HG03439 (cell line): ENCODE data around the gene TMEM132C.
A peak's percentile ranks its signal among the peaks of the same experiment; 100 is the strongest.

Experiments
- ATAC-seq: cut with Tn5 transposase; IDR thresholded peaks from one replicate; pipeline ENCODE4 v1.9.1; 2021; ENCODE audit warnings: mild to moderate bottlenecking, moderate library complexity; ENCODE audit not compliant: unreplicated experiment

Gene TMEM132C

GRCh38 chr12:128543971-128544370, 277.0 kb downstream of the TMEM132C start:
- ATAC-seq: no peak

GRCh38 chr12:128548949-128549348, 282.0 kb downstream of the TMEM132C start:
- ATAC-seq: no peak

GRCh38 chr12:128549601-128550218, 282.7 kb downstream of the TMEM132C start:
- ATAC-seq: no peak

DNA sequence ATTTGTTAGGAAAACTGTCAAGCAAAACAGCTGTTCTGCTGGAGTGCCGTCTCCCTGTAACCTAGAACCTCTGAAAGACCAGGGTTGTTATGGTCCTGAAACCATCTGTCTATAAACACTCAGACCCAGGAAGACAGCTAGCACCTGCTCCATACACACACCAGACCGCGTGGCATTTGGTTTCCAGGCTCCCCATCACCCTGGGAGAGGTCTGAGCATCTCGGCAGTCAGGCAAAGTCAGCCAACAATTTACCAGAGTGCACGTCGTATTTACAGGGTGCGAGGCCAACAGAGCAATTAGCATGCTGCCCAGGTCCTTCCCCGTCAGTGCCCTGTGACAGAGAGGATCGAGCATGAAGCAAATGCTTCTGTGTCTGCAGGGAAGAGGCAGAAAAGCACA, 284.3 kb downstream of the TMEM132C start:
- no peak for ATAC-seq

- ATAC-seq: no peak
These were observed 287.8 kb downstream of the TMEM132C start for GRCh38 chr12:128554546-128555304.

GRCh38 chr12:128557231-128557630, 290.3 kb downstream of the TMEM132C start:
- ATAC-seq: no peak

DNA sequence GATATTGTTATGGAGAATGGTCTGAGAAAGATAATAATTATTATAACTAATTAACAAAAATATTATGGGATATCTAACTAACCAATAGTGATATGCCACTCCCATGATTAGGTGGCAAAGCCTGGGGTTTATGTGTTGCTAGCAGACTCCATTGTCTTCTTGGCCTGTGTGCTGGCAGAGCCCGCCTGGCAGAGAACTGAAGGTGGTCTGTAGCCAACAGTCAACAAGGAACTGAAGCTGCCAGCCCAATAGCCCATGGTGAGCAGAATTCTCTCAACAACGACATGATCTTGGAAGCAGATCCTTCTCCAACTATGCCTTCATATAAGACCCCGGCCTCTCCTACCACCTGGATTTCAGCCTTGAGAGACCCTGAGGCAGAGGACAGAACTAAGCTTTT, 298.0 kb downstream of the TMEM132C start:
- ATAC-seq: no peak

GRCh38 chr12:128567730-128568129, 300.8 kb downstream of the TMEM132C start:
- no peak for ATAC-seq

- ATAC-seq: peak; percentile 72
These were observed 303.5 kb downstream of the TMEM132C start for GRCh38 chr12:128570191-128571065.

DNA sequence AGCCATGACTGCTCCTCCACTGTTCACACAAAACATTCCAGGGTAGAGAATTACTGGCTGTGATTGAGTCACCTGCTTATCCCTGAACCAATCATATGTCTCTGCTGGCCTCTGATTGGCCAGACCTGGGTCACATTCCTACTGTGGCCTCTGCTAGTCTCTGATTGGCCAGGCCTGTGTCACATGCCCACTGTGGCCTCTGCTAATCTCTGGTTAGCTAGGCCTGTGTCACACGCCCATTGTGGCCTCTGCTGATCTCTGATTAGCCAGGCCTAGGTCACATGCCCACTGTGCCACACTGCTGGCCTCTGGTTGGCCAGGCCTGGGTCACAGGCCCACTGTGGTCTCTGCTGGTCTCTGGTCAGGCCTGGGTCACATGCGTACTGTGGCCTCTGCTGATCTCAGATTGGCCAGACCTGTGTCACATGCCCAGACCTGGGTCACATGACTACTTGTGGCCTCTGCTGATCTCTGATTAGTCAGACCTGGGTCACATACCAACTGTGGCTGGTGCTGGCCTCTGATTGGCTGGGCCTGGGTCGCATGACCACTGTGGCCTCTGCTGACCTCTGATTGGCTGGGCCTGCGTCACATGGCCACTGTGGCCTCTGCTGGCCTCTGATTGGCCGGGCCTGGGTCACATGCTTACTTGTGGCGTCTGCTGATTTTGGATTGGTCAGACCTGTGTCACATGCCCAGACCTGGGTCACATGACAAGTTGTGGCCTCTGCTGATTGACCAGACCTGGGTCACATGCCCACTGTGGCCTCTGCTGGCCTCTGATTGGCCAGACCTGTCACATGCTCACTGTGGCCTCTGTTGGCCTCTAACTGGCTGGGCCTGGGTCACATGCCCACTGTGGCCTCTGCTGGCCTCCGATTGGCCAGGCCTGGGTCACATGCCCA, 305.2 kb downstream of the TMEM132C start:
- no peak for ATAC-seq

DNA sequence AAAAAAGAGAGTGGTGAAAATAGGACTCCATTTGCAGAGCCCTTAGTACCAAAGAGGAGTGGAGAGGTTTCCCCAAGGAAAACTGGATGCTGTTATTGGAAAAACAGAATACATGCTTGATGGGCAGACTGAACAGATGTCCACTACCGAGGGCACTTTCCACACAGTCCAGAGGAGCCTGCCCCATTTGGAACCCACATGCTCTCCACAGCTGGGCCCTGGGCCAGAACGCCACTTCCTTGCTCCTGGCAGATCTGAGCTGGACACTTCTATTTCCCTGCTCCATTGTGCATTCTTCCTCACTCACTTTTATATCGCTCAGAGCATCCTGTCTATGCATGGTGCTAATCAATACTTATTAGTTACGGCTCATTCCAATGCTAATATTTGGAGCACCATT, 306.9 kb downstream of the TMEM132C start:
- no peak for ATAC-seq

- ATAC-seq: no peak
These were observed 311.1 kb downstream of the TMEM132C start for GRCh38 chr12:128578045-128578444.

DNA sequence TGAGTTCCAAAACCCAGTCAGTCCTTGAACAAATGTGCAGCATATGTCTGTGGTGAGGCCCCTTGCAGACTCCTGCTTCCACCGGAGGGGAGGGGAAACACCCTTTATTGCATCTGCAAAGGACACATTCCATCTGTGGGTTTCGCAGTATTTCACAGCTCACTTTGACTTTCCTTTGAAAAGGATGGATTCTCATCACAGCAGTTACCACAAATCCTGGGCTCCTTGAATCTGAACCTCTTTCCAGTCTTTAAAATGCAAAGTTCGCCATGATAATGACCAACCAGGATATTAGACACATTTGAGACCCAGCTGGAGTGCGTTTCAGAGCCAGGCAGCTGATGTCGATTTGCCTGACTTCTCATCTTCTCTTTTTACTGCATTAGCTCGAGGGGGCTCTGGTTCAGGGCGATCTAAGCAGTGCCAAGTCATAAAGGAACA, 314.4 kb downstream of the TMEM132C start:
- ATAC-seq: no peak

- no peak for ATAC-seq
These were observed 316.5 kb downstream of the TMEM132C start for GRCh38 chr12:128583453-128583852.

- no peak for ATAC-seq
These were observed 319.6 kb downstream of the TMEM132C start for GRCh38 chr12:128586451-128587029.

- ATAC-seq: no peak
These were observed 320.9 kb downstream of the TMEM132C start for GRCh38 chr12:128587918-128588317.

GRCh38 chr12:128592220-128592744, 325.3 kb downstream of the TMEM132C start:
- ATAC-seq: no peak

GRCh38 chr12:128594521-128594920, 327.6 kb downstream of the TMEM132C start:
- ATAC-seq: no peak

- ATAC-seq: no peak
These were observed 328.6 kb downstream of the TMEM132C start for GRCh38 chr12:128595609-128596008.

DNA sequence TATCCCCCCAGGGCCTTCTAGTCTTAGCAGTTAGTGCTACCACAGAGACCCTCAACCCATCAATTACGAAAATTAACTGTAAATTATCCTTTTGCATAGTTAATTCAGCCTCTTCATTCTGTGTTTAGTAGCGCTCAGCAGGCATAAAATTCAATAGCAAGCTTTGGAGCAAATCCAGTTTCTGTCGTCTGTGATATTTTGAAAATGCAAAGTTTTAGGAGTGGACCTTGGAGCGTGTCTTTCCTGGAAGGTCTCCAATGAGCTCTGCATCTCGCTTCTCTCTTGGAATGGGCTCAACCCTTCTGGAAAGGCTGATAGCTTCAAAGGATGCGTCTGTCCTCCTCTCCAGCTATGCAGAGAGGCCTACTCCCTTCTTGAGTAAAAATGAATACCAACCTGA, 333.9 kb downstream of the TMEM132C start:
- ATAC-seq: no peak
